Right atrium auricular region (tissue), 2 donors: ENCODE results near the gene TNFAIP3. TPM values are rescaled to one million over a fixed set of nuclear protein-coding genes. Genes with fewer than 3 reads are reported as not detected.

Source experiments
- DNase-seq: peaks from one replicate; pipeline ENCODE4 v3.0.0-alpha.2; 2019; ENCODE audit warnings: low spot score
- H3K27ac ChIP-seq, 2 donors: fragments of 200-600 bp; sonication (generic); 1 replicate in 1 of 2; 2 replicates in 1 of 2; pipeline ENCODE4 v1.5.1; 2016 to 2019
- H3K27me3 ChIP-seq, 2 donors: fragments of 200-600 bp; sonication (generic); one replicate each; pipeline versions ENCODE4 v1.5.1 to v1.6.0; 2017 to 2019
- H3K36me3 ChIP-seq: fragments of 200-600 bp; sonication (generic); one replicate; pipeline ENCODE4 v1.5.1; 2016
- H3K4me1 ChIP-seq, 2 donors: fragments of 200-600 bp; sonication (generic); one replicate each; pipeline versions ENCODE4 v1.5.1 to v1.6.0; 2017 to 2019
- H3K4me3 ChIP-seq, 2 donors: fragments of 200-600 bp; sonication (generic); 1 replicate in 1 of 2; 2 replicates in 1 of 2; pipeline ENCODE4 v1.5.1; 2017 to 2019; ENCODE audit warnings: mild to moderate bottlenecking in 1 of 2, moderate library complexity in 1 of 2
- H3K9me3 ChIP-seq, 2 donors: fragments of 200-600 bp; sonication (generic); one replicate each; pipeline ENCODE4 v1.5.1; 2019
- CTCF ChIP-seq, 2 donors: fragments of 200-600 bp; sonication (generic); IDR thresholded peaks; one replicate each; pipeline ENCODE4 v1.5.1; 2019; ENCODE audit warnings: antibody characterized with exemption in 2 of 2
- total RNA-seq, 2 donors: library from RNA; depleted of rRNA; stranded (reverse); fragments of >200 nt; gene quantifications; one replicate each; pipeline ENCODE4 v1.1.0, GENCODE V29; 2016

Gene TNFAIP3
- total RNA-seq, 2 donors from 2014 or later = 8.5 to 14.5 TPM

- H3K27ac ChIP-seq = no peak overlapping the region
- H3K36me3 ChIP-seq = no peaks in the 10 kb centered on the region
- DNase-seq = no peak
- no peak for TF ChIP-seq CTCF (IDR thresholded peaks at IDR 0.05)
- no peak overlapping the region for H3K4me3 ChIP-seq
- H3K27me3 ChIP-seq = no peaks in the 10 kb centered on the region
- no peaks in the 10 kb centered on the region for H3K4me1 ChIP-seq
- no peaks in the 10 kb centered on the region for H3K9me3 ChIP-seq
Observed at GRCh38 chr6:137850816-137851602, 16.1 kb upstream of the TNFAIP3 start.

- Histone ChIP-seq H3K27ac (no peak overlapping the region), H3K27me3 (no peaks in the 10 kb centered on the region), H3K4me1 (no peaks in the 10 kb centered on the region), H3K9me3 (no peaks in the 10 kb centered on the region), H3K4me3 (no peak overlapping the region), H3K36me3 (no peaks in the 10 kb centered on the region)
- TF ChIP-seq CTCF (IDR thresholded peaks at IDR 0.05) = no peak
- DNase-seq = no peak
Observed at GRCh38 chr6:137851669-137852068, 15.4 kb upstream of the TNFAIP3 start.

GRCh38 chr6:137852346-137852745 is 14.7 kb upstream of the TNFAIP3 start:
- Histone ChIP-seq H3K27ac (no peak overlapping the region), H3K4me1 (no peaks in the 10 kb centered on the region), H3K36me3 (no peaks in the 10 kb centered on the region), H3K27me3 (no peaks in the 10 kb centered on the region), H3K4me3 (no peak overlapping the region), H3K9me3 (no peaks in the 10 kb centered on the region)
- TF ChIP-seq CTCF (IDR thresholded peaks at IDR 0.05) = no peak
- no peak for DNase-seq

GRCh38 chr6:137852811-137853210 is 14.2 kb upstream of the TNFAIP3 start:
- no peaks in the 10 kb centered on the region for H3K9me3 ChIP-seq
- TF ChIP-seq CTCF (IDR thresholded peaks at IDR 0.05) = no peak
- no peak for DNase-seq
- no peaks in the 10 kb centered on the region for H3K36me3 ChIP-seq
- H3K27ac ChIP-seq = no peak overlapping the region
- H3K27me3 ChIP-seq = no peaks in the 10 kb centered on the region
- H3K4me1 ChIP-seq = no peaks in the 10 kb centered on the region
- H3K4me3 ChIP-seq = no peak overlapping the region

- Histone ChIP-seq H3K4me1 (no peaks in the 10 kb centered on the region), H3K27me3 (no peaks in the 10 kb centered on the region), H3K9me3 (no peaks in the 10 kb centered on the region), H3K36me3 (no peaks in the 10 kb centered on the region), H3K27ac (no peak overlapping the region), H3K4me3 (no peak overlapping the region)
- no peak for TF ChIP-seq CTCF (IDR thresholded peaks at IDR 0.05)
- no peak for DNase-seq
Observed at GRCh38 chr6:137853569-137854213, 13.4 kb upstream of the TNFAIP3 start.
